CD8-positive, alpha-beta memory T cell (primary cell): ENCODE measurements around the gene CCDC3. TPM values are rescaled to one million over a fixed set of nuclear protein-coding genes. Genes with fewer than 3 reads are reported as not detected.

Experiments used
- CTCF ChIA-PET: fragments of 350-600 bp; sonication (Branson Sonifier 250); formaldehyde crosslinking; loops from one replicate; lab custom pipeline; 2021; ENCODE audit warnings: antibody characterized with exemption; lab: Charles Lee
- POLR2A ChIA-PET: fragments of 350-600 bp; sonication (Branson Sonifier 250); formaldehyde crosslinking; loops from one replicate; lab custom pipeline; 2021; ENCODE audit warnings: antibody characterized with exemption; lab: Charles Lee
- DNase-seq, 5 donors: peaks; one replicate each; pipeline versions ENCODE4 v3.0.0 to v3.0.0-alpha.2; 2020 to 2022; ENCODE audit warnings: mixed read lengths in 1 of 5
- H3K27ac ChIP-seq: one replicate; pipeline ENCODE4 v1.7.0; 2013; ENCODE audit warnings: low read depth, mild to moderate bottlenecking, low read length, moderate library complexity
- H3K27me3 ChIP-seq: 2 replicates; pipeline ENCODE4 v1.7.0; 2013; ENCODE audit warnings: low read length, mild to moderate bottlenecking; ENCODE audit not compliant: insufficient read depth, poor library complexity, severe bottlenecking
- H3K36me3 ChIP-seq: 2 replicates; pipeline ENCODE4 v1.7.0; 2013; ENCODE audit warnings: mild to moderate bottlenecking, low read length, moderate library complexity; ENCODE audit not compliant: insufficient read depth
- H3K4me1 ChIP-seq: 2 replicates; pipeline ENCODE4 v1.7.0; 2013; ENCODE audit warnings: mild to moderate bottlenecking, low read length, moderate library complexity; ENCODE audit not compliant: insufficient read depth
- H3K4me3 ChIP-seq: 2 replicates; pipeline ENCODE4 v1.7.0; 2013; ENCODE audit warnings: mild to moderate bottlenecking, low read length
- H3K9me3 ChIP-seq: 2 replicates; pipeline ENCODE4 v1.7.0; 2013; ENCODE audit warnings: mild to moderate bottlenecking, low read length
- H3K27ac Mint-ChIP-seq, 8 donors: one replicate each; pipeline ENCODE4 v1.8.0; 2020 to 2021; ENCODE audit warnings: mixed read lengths in 8 of 8, mild to moderate bottlenecking in 6 of 8, inconsistent platforms in 3 of 8, moderate library complexity in 3 of 8
- H3K27me3 Mint-ChIP-seq, 2 donors: one replicate each; pipeline ENCODE4 v1.8.0; 2020 to 2021; ENCODE audit warnings: mixed read lengths in 2 of 2, mild to moderate bottlenecking in 1 of 2, moderate library complexity in 1 of 2
- H3K36me3 Mint-ChIP-seq, 3 donors: one replicate each; pipeline ENCODE4 v1.8.0; 2020 to 2021; ENCODE audit warnings: mixed read lengths in 3 of 3, inconsistent platforms in 1 of 3, mild to moderate bottlenecking in 1 of 3
- H3K4me1 Mint-ChIP-seq, 3 donors: one replicate each; pipeline ENCODE4 v1.8.0; 2020 to 2021; ENCODE audit warnings: mixed read lengths in 3 of 3, inconsistent platforms in 1 of 3, mild to moderate bottlenecking in 1 of 3
- H3K4me3 Mint-ChIP-seq, 7 donors: one replicate each; pipeline ENCODE4 v1.8.0; 2020 to 2021; ENCODE audit warnings: mixed read lengths in 7 of 7, mild to moderate bottlenecking in 6 of 7, moderate library complexity in 4 of 7, inconsistent platforms in 2 of 7
- H3K9me3 Mint-ChIP-seq, 5 donors: one replicate each; pipeline ENCODE4 v1.8.0; 2020 to 2022; ENCODE audit warnings: mixed read lengths in 5 of 5, mild to moderate bottlenecking in 3 of 5, moderate library complexity in 2 of 5, inconsistent platforms in 1 of 5
- polyA plus RNA-seq: library from polyadenylated mRNA; unstranded; fragments of 300-500 nt; fragmentation: Illumina TruSeq; gene quantifications from one replicate; pipeline ENCODE4 v1.2.3, GENCODE V29; 2021
- total RNA-seq, 2 experiments: library from RNA; stranded (reverse); gene quantifications; one replicate each; pipeline ENCODE4 v1.2.3, GENCODE V29; 2021

The CCDC3 gene
- total and polyA plus RNA-seq, 3 experiments from 2014 or later = not detected

DNA sequence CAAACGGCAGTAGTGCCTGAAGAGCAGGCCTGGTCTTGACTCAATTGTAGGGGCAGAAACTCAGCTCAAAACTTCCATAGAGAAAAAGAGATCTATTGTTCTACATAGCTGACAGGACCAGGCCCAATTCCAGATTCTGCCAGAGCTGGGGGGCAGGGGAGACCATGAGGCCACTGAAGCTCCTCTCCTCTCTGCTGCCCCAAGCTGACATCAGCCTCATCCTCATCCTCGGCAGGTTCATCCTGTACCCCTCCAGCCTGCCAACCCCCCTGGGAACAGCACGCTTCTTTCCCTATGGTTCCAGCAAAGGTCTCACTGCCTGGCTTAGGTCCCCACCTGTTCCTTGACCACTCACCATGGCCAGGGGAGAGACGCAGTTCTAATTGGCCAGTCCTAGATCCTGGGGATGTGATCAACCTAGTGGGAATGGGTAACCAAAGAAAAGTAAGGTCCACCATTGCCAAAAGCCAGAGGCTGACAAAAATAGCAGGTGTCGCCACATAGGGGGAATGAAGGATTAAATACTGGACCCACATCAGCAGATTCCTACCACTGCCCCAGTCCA is 42.9 kb downstream of the CCDC3 start:
- H3K9me3 ChIP-seq = no peaks in the 10 kb centered on the region

DNA sequence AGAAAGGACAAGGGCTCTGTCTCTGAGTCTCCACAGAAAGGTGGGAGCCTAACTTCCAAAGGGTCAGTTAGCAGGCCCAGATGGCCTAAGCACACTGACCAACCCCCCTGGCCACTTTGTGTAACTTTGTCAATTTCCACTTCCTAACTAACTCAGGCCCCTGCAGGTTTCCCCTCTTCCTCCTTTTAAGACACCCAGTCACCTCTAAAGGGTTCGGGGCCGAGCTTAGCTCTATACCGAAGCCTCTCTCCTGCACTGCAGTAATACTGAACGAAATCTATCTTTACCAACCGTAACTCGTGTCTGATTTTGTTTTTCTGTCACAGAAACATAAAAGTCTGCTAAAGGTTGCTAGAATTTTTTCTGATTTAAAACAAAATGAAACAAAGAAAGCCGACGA is 44.4 kb downstream of the CCDC3 start:
- H3K27ac ChIP-seq = no peak overlapping the region
- no peaks in the 10 kb centered on the region for H3K9me3 ChIP-seq
- no peaks in the 10 kb centered on the region for H3K36me3 ChIP-seq
- H3K4me1 ChIP-seq = no peaks in the 10 kb centered on the region
- no peak overlapping the region for H3K4me3 ChIP-seq
- no peaks in the 10 kb centered on the region for H3K36me3 Mint-ChIP-seq
- H3K4me1 Mint-ChIP-seq = no peaks in the 10 kb centered on the region
- H3K27me3 Mint-ChIP-seq = peaks cover 18% of the 10 kb centered on the region in 2 donors
- peaks cover 0 to 12% (median 7%) of the 10 kb centered on the region in 5 donors for H3K9me3 Mint-ChIP-seq
- no peak overlapping the region for H3K4me3 Mint-ChIP-seq
- no peaks in the 10 kb centered on the region for H3K27me3 ChIP-seq
- no peak for DNase-seq
- no peak overlapping the region for H3K27ac Mint-ChIP-seq
- ChIA-PET POLR2A (no interaction called here), CTCF (no interaction called here)

More for the DNA sequence above, 42.9 kb downstream of the CCDC3 start:
- H3K36me3 ChIP-seq = no peaks in the 10 kb centered on the region
- no peak overlapping the region for H3K27ac ChIP-seq
- no peak overlapping the region for H3K27ac Mint-ChIP-seq
- H3K4me1 ChIP-seq = no peaks in the 10 kb centered on the region
- H3K4me3 Mint-ChIP-seq = no peak overlapping the region
- peaks cover 18 to 19% of the 10 kb centered on the region in 2 donors for H3K27me3 Mint-ChIP-seq
- ChIA-PET POLR2A (no interaction called here), CTCF (no interaction called here)
- peaks cover 0 to 7% (median 0%) of the 10 kb centered on the region in 5 donors for H3K9me3 Mint-ChIP-seq
- no peak overlapping the region for H3K4me3 ChIP-seq
- no peaks in the 10 kb centered on the region for H3K27me3 ChIP-seq
- no peaks in the 10 kb centered on the region for H3K4me1 Mint-ChIP-seq
- no peaks in the 10 kb centered on the region for H3K36me3 Mint-ChIP-seq
- no peak for DNase-seq

- CTCF ChIA-PET = no interaction called here
- Mint-ChIP-seq H3K4me3 (no peak overlapping the region), H3K36me3 (no peaks in the 10 kb centered on the region), H3K4me1 (no peaks in the 10 kb centered on the region), H3K9me3 (peaks cover 2 to 12% (median 7%) of the 10 kb centered on the region in 5 donors), H3K27me3 (peaks cover 16 to 20% of the 10 kb centered on the region in 2 donors), H3K27ac (no peak overlapping the region)
- Histone ChIP-seq H3K4me1 (no peaks in the 10 kb centered on the region), H3K4me3 (no peak overlapping the region), H3K27me3 (no peaks in the 10 kb centered on the region), H3K9me3 (no peaks in the 10 kb centered on the region), H3K27ac (no peak overlapping the region), H3K36me3 (no peaks in the 10 kb centered on the region)
- DNase-seq = no peak
- POLR2A ChIA-PET = no interaction called here
Measured at GRCh38 chr10:12954866-12955265, 46.6 kb downstream of the CCDC3 start.

- H3K9me3 Mint-ChIP-seq = peaks cover 0 to 9% (median 6%) of the 10 kb centered on the region in 5 donors
- Histone ChIP-seq H3K27ac (no peak overlapping the region), H3K9me3 (no peaks in the 10 kb centered on the region), H3K4me1 (no peaks in the 10 kb centered on the region), H3K27me3 (no peaks in the 10 kb centered on the region), H3K4me3 (no peak overlapping the region), H3K36me3 (no peaks in the 10 kb centered on the region)
- no peak overlapping the region for H3K27ac Mint-ChIP-seq
- DNase-seq = no peak
- ChIA-PET POLR2A (no interaction called here), CTCF (no interaction called here)
- no peaks in the 10 kb centered on the region for H3K36me3 Mint-ChIP-seq
- peaks cover 10 to 26% of the 10 kb centered on the region in 2 donors for H3K27me3 Mint-ChIP-seq
- no peaks in the 10 kb centered on the region for H3K4me1 Mint-ChIP-seq
- H3K4me3 Mint-ChIP-seq = no peak overlapping the region
Measured at GRCh38 chr10:12950583-12951128, 50.9 kb downstream of the CCDC3 start.

GRCh38 chr10:12949248-12949647 is 52.3 kb downstream of the CCDC3 start:
- no peaks in the 10 kb centered on the region for H3K36me3 ChIP-seq
- peaks cover 5 to 24% of the 10 kb centered on the region in 2 donors for H3K27me3 Mint-ChIP-seq
- no peak overlapping the region for H3K27ac Mint-ChIP-seq
- ChIA-PET POLR2A (no interaction called here), CTCF (no interaction called here)
- no peak overlapping the region for H3K4me3 Mint-ChIP-seq
- H3K4me3 ChIP-seq = no peak overlapping the region
- DNase-seq = no peak
- no peak overlapping the region for H3K27ac ChIP-seq
- H3K9me3 ChIP-seq = no peaks in the 10 kb centered on the region
- H3K36me3 Mint-ChIP-seq = no peaks in the 10 kb centered on the region
- no peaks in the 10 kb centered on the region for H3K27me3 ChIP-seq
- no peaks in the 10 kb centered on the region for H3K4me1 ChIP-seq
- peaks cover 0 to 9% (median 5%) of the 10 kb centered on the region in 5 donors for H3K9me3 Mint-ChIP-seq
- no peaks in the 10 kb centered on the region for H3K4me1 Mint-ChIP-seq

GRCh38 chr10:12947741-12948140 is 53.8 kb downstream of the CCDC3 start:
- ChIA-PET CTCF (no interaction called here), POLR2A (no interaction called here)
- H3K4me1 Mint-ChIP-seq = no peaks in the 10 kb centered on the region
- H3K4me1 ChIP-seq = no peaks in the 10 kb centered on the region
- no peaks in the 10 kb centered on the region for H3K9me3 ChIP-seq
- H3K36me3 ChIP-seq = no peaks in the 10 kb centered on the region
- no peaks in the 10 kb centered on the region for H3K27me3 ChIP-seq
- peaks cover 0 to 5% (median under 1%) of the 10 kb centered on the region in 5 donors for H3K9me3 Mint-ChIP-seq
- H3K4me3 Mint-ChIP-seq = no peak overlapping the region
- no peak overlapping the region for H3K27ac Mint-ChIP-seq
- DNase-seq = no peak
- peaks cover 5 to 19% of the 10 kb centered on the region in 2 donors for H3K27me3 Mint-ChIP-seq
- H3K36me3 Mint-ChIP-seq = no peaks in the 10 kb centered on the region
- H3K4me3 ChIP-seq = no peak overlapping the region
- no peak overlapping the region for H3K27ac ChIP-seq

DNA sequence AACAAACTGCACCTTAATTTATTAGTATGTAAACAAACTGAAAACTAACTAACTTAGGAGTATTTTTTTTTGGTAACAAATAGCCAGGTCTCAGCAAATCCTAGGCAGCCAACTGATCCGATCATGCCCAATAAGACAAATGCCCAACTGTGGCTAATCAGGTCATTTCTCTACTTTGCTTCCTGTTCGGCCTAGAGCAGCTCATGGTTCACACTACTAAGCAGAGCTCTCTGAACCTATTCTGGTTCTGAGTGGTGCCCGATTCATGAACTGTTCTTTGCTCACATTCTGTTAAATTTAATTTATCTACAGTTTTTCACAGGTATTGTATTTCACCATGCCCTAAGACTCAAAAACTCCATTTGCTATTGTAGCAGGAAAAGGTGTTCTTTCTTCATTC is 55.1 kb downstream of the CCDC3 start:
- Histone ChIP-seq H3K4me1 (no peaks in the 10 kb centered on the region), H3K36me3 (no peaks in the 10 kb centered on the region), H3K4me3 (no peak overlapping the region), H3K9me3 (no peaks in the 10 kb centered on the region), H3K27me3 (no peaks in the 10 kb centered on the region), H3K27ac (no peak overlapping the region)
- Mint-ChIP-seq H3K27me3 (peaks cover 6 to 23% of the 10 kb centered on the region in 2 donors), H3K4me3 (peak overlapping the region in 1 of 7 donors; percentile 27), H3K27ac (no peak overlapping the region), H3K36me3 (no peaks in the 10 kb centered on the region), H3K4me1 (no peaks in the 10 kb centered on the region), H3K9me3 (no peaks in the 10 kb centered on the region)
- ChIA-PET CTCF (no interaction called here), POLR2A (no interaction called here)
- no peak for DNase-seq

- Mint-ChIP-seq H3K9me3 (no peaks in the 10 kb centered on the region), H3K4me3 (no peak overlapping the region), H3K27me3 (peaks cover 6 to 27% of the 10 kb centered on the region in 2 donors), H3K4me1 (no peaks in the 10 kb centered on the region), H3K27ac (no peak overlapping the region), H3K36me3 (no peaks in the 10 kb centered on the region)
- H3K9me3 ChIP-seq = no peaks in the 10 kb centered on the region
- CTCF ChIA-PET = no interaction called here
- no peaks in the 10 kb centered on the region for H3K4me1 ChIP-seq
- POLR2A ChIA-PET = no interaction called here
- no peaks in the 10 kb centered on the region for H3K36me3 ChIP-seq
- H3K27me3 ChIP-seq = no peaks in the 10 kb centered on the region
- H3K4me3 ChIP-seq = no peak overlapping the region
- H3K27ac ChIP-seq = no peak overlapping the region
- no peak for DNase-seq
Measured at GRCh38 chr10:12945690-12946359, 55.7 kb downstream of the CCDC3 start.
